ENCODE measurements around the gene B3GLCT. TPM values are rescaled to one million over a fixed set of nuclear protein-coding genes. Genes with fewer than 3 reads are reported as not detected.

B3GLCT gene
- total and polyA plus RNA-seq, 2 experiments from 2014 or later = 2.2 to 4.4 TPM

DNA sequence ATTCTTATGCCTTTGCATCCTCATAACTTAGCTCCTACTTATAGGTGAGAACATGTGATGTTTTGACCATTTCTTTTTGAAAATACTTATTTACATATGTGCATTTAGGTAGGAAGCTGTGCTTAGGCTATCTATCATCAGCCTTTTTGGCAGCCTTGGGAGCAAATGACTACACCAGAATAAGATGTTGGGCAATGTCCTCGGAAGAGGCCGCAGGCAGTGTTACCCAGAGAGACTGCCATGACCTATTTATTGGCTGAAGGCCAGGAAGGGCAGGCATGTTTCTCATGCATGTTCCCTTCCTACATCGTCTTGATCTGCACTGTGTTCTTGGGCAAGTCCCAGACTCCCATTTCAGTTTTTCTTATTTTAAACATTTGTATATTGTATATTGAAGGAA is 122.3 kb downstream of the B3GLCT start (continued):
- TF ChIP-seq, protein P1, sequence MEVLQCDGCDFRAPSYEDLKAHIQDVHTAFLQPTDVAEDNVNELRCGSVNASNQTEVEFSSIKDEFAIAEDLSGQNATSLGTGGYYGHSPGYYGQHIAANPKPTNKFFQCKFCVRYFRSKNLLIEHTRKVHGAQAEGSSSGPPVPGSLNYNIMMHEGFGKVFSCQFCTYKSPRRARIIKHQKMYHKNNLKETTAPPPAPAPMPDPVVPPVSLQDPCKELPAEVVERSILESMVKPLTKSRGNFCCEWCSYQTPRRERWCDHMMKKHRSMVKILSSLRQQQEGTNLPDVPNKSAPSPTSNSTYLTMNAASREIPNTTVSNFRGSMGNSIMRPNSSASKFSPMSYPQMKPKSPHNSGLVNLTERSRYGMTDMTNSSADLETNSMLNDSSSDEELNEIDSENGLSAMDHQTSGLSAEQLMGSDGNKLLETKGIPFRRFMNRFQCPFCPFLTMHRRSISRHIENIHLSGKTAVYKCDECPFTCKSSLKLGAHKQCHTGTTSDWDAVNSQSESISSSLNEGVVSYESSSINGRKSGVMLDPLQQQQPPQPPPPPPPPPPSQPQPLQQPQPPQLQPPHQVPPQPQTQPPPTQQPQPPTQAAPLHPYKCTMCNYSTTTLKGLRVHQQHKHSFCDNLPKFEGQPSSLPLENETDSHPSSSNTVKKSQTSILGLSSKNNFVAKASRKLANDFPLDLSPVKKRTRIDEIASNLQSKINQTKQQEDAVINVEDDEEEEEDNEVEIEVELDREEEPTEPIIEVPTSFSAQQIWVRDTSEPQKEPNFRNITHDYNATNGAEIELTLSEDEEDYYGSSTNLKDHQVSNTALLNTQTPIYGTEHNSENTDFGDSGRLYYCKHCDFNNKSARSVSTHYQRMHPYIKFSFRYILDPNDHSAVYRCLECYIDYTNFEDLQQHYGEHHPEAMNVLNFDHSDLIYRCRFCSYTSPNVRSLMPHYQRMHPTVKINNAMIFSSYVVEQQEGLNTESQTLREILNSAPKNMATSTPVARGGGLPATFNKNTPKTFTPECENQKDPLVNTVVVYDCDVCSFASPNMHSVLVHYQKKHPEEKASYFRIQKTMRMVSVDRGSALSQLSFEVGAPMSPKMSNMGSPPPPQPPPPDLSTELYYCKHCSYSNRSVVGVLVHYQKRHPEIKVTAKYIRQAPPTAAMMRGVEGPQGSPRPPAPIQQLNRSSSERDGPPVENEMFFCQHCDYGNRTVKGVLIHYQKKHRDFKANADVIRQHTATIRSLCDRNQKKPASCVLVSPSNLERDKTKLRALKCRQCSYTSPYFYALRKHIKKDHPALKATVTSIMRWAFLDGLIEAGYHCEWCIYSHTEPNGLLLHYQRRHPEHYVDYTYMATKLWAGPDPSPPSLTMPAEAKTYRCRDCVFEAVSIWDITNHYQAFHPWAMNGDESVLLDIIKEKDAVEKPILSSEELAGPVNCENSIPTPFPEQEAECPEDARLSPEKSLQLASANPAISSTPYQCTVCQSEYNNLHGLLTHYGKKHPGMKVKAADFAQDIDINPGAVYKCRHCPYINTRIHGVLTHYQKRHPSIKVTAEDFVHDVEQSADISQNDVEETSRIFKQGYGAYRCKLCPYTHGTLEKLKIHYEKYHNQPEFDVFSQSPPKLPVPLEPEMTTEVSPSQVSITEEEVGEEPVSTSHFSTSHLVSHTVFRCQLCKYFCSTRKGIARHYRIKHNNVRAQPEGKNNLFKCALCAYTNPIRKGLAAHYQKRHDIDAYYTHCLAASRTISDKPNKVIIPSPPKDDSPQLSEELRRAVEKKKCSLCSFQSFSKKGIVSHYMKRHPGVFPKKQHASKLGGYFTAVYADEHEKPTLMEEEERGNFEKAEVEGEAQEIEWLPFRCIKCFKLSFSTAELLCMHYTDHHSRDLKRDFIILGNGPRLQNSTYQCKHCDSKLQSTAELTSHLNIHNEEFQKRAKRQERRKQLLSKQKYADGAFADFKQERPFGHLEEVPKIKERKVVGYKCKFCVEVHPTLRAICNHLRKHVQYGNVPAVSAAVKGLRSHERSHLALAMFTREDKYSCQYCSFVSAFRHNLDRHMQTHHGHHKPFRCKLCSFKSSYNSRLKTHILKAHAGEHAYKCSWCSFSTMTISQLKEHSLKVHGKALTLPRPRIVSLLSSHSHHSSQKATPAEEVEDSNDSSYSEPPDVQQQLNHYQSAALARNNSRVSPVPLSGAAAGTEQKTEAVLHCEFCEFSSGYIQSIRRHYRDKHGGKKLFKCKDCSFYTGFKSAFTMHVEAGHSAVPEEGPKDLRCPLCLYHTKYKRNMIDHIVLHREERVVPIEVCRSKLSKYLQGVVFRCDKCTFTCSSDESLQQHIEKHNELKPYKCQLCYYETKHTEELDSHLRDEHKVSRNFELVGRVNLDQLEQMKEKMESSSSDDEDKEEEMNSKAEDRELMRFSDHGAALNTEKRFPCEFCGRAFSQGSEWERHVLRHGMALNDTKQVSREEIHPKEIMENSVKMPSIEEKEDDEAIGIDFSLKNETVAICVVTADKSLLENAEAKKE (CRISPR knock-in tag; IDR thresholded peaks at IDR 0.05) = no peak
- no peak for TF ChIP-seq NANOG (IDR thresholded peaks at IDR 0.05; ENCODE audit: borderline replicate concordance)
- TF ChIP-seq JUNB (IDR thresholded peaks at IDR 0.05; ENCODE audit: unreplicated experiment) = no peak
- TF ChIP-seq EZH2phosphoT487 (IDR thresholded peaks at IDR 0.05; ENCODE audit: unreplicated experiment) = no peak
- TF ChIP-seq, protein P2, sequence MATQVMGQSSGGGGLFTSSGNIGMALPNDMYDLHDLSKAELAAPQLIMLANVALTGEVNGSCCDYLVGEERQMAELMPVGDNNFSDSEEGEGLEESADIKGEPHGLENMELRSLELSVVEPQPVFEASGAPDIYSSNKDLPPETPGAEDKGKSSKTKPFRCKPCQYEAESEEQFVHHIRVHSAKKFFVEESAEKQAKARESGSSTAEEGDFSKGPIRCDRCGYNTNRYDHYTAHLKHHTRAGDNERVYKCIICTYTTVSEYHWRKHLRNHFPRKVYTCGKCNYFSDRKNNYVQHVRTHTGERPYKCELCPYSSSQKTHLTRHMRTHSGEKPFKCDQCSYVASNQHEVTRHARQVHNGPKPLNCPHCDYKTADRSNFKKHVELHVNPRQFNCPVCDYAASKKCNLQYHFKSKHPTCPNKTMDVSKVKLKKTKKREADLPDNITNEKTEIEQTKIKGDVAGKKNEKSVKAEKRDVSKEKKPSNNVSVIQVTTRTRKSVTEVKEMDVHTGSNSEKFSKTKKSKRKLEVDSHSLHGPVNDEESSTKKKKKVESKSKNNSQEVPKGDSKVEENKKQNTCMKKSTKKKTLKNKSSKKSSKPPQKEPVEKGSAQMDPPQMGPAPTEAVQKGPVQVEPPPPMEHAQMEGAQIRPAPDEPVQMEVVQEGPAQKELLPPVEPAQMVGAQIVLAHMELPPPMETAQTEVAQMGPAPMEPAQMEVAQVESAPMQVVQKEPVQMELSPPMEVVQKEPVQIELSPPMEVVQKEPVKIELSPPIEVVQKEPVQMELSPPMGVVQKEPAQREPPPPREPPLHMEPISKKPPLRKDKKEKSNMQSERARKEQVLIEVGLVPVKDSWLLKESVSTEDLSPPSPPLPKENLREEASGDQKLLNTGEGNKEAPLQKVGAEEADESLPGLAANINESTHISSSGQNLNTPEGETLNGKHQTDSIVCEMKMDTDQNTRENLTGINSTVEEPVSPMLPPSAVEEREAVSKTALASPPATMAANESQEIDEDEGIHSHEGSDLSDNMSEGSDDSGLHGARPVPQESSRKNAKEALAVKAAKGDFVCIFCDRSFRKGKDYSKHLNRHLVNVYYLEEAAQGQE (IDR thresholded peaks at IDR 0.05; ENCODE audit: unreplicated experiment) = no peak
